Measurements from ENCODE around the gene DHX35. TPM values are rescaled to one million over a fixed set of nuclear protein-coding genes. Genes with fewer than 3 reads are reported as not detected.

Gene DHX35
- total and polyA plus RNA-seq, 2 of the 8 experiments (the other 6 are each of a cell fraction or from before 2014, with no cell fraction given) = 21.9 to 27.7 TPM

DNA sequence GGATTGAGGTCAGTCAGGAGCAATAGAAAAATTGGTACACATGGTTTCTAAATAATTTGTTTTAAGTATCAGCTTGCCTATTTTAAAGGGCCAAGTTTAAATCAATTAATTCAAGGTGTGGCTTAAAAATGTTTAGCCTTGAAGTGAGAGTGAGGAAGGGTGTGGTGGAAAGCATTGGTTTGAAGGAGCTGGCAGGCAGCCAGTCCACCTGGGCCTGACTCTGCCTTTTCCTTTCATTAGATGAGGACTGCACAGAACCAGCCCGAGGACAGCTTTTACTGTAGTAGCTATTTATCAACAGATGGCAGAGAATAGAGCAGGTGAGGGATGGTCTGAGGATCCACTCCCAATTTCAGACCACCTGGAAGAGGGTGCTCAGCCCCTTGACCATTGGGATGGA is 42.4 kb downstream of the DHX35 start (continued):
- TF ChIP-seq CEBPB (IDR thresholded peaks at IDR 0.05; ENCODE audit: low read depth, low read length) (no peak), TAF7 (optimal IDR thresholded peaks at IDR 0.05; ENCODE audit: borderline replicate concordance, low read depth, low read length) (no peak), BCL11A (IDR thresholded peaks at IDR 0.05; ENCODE audit: low read depth in 2 of 2, low read length in 2 of 2) (no peak)
- TF ChIP-seq, protein P1, sequence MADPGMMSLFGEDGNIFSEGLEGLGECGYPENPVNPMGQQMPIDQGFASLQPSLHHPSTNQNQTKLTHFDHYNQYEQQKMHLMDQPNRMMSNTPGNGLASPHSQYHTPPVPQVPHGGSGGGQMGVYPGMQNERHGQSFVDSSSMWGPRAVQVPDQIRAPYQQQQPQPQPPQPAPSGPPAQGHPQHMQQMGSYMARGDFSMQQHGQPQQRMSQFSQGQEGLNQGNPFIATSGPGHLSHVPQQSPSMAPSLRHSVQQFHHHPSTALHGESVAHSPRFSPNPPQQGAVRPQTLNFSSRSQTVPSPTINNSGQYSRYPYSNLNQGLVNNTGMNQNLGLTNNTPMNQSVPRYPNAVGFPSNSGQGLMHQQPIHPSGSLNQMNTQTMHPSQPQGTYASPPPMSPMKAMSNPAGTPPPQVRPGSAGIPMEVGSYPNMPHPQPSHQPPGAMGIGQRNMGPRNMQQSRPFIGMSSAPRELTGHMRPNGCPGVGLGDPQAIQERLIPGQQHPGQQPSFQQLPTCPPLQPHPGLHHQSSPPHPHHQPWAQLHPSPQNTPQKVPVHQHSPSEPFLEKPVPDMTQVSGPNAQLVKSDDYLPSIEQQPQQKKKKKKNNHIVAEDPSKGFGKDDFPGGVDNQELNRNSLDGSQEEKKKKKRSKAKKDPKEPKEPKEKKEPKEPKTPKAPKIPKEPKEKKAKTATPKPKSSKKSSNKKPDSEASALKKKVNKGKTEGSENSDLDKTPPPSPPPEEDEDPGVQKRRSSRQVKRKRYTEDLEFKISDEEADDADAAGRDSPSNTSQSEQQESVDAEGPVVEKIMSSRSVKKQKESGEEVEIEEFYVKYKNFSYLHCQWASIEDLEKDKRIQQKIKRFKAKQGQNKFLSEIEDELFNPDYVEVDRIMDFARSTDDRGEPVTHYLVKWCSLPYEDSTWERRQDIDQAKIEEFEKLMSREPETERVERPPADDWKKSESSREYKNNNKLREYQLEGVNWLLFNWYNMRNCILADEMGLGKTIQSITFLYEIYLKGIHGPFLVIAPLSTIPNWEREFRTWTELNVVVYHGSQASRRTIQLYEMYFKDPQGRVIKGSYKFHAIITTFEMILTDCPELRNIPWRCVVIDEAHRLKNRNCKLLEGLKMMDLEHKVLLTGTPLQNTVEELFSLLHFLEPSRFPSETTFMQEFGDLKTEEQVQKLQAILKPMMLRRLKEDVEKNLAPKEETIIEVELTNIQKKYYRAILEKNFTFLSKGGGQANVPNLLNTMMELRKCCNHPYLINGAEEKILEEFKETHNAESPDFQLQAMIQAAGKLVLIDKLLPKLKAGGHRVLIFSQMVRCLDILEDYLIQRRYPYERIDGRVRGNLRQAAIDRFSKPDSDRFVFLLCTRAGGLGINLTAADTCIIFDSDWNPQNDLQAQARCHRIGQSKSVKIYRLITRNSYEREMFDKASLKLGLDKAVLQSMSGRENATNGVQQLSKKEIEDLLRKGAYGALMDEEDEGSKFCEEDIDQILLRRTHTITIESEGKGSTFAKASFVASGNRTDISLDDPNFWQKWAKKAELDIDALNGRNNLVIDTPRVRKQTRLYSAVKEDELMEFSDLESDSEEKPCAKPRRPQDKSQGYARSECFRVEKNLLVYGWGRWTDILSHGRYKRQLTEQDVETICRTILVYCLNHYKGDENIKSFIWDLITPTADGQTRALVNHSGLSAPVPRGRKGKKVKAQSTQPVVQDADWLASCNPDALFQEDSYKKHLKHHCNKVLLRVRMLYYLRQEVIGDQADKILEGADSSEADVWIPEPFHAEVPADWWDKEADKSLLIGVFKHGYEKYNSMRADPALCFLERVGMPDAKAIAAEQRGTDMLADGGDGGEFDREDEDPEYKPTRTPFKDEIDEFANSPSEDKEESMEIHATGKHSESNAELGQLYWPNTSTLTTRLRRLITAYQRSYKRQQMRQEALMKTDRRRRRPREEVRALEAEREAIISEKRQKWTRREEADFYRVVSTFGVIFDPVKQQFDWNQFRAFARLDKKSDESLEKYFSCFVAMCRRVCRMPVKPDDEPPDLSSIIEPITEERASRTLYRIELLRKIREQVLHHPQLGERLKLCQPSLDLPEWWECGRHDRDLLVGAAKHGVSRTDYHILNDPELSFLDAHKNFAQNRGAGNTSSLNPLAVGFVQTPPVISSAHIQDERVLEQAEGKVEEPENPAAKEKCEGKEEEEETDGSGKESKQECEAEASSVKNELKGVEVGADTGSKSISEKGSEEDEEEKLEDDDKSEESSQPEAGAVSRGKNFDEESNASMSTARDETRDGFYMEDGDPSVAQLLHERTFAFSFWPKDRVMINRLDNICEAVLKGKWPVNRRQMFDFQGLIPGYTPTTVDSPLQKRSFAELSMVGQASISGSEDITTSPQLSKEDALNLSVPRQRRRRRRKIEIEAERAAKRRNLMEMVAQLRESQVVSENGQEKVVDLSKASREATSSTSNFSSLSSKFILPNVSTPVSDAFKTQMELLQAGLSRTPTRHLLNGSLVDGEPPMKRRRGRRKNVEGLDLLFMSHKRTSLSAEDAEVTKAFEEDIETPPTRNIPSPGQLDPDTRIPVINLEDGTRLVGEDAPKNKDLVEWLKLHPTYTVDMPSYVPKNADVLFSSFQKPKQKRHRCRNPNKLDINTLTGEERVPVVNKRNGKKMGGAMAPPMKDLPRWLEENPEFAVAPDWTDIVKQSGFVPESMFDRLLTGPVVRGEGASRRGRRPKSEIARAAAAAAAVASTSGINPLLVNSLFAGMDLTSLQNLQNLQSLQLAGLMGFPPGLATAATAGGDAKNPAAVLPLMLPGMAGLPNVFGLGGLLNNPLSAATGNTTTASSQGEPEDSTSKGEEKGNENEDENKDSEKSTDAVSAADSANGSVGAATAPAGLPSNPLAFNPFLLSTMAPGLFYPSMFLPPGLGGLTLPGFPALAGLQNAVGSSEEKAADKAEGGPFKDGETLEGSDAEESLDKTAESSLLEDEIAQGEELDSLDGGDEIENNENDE (IDR thresholded peaks at IDR 0.05; ENCODE audit: insufficient replicate concordance, low read length) = no peak
